ENCODE measurements around the gene SLC45A1.

DNA sequence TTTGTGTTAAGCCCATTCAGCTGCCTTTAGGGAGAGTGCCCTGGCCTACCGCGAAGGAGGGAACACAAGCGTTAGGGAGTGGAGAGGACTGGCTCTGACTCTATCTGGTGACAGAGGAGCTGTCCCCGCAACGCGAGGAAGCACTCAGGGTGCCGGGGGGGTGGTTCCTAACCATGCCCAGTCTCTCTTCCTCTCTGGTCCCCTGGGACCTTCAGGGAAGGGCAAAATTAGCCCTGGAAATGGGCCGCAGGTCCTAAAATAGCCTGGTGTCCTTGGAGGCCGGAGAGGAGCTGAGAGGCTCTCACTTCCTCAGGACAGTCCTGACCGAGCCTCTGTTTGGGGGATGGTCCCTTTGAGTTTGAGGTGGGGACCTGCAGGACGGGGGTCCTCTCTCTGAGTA lies 5.8 kb downstream of the SLC45A1 start:
- TF ChIP-seq, protein P1, sequence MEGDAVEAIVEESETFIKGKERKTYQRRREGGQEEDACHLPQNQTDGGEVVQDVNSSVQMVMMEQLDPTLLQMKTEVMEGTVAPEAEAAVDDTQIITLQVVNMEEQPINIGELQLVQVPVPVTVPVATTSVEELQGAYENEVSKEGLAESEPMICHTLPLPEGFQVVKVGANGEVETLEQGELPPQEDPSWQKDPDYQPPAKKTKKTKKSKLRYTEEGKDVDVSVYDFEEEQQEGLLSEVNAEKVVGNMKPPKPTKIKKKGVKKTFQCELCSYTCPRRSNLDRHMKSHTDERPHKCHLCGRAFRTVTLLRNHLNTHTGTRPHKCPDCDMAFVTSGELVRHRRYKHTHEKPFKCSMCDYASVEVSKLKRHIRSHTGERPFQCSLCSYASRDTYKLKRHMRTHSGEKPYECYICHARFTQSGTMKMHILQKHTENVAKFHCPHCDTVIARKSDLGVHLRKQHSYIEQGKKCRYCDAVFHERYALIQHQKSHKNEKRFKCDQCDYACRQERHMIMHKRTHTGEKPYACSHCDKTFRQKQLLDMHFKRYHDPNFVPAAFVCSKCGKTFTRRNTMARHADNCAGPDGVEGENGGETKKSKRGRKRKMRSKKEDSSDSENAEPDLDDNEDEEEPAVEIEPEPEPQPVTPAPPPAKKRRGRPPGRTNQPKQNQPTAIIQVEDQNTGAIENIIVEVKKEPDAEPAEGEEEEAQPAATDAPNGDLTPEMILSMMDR (IDR thresholded peaks at IDR 0.05 in 2 of 3, conservative IDR thresholded peaks at IDR 0.05 in 1 of 3; ENCODE audit: borderline replicate concordance in 1 of 3, insufficient read depth in 1 of 3, low read depth in 2 of 3, low read length in 2 of 3): no peak
- no peak for TF ChIP-seq EZH2 (IDR thresholded peaks at IDR 0.05)
- no peak for TF ChIP-seq ZNF274 (IDR thresholded peaks at IDR 0.05; ENCODE audit: low read depth, low read length)
- no peak for TF ChIP-seq POLR2A (IDR thresholded peaks at IDR 0.05; ENCODE audit: borderline replicate concordance, extremely low read depth, insufficient read depth, insufficient read length)
- TF ChIP-seq, protein P2, sequence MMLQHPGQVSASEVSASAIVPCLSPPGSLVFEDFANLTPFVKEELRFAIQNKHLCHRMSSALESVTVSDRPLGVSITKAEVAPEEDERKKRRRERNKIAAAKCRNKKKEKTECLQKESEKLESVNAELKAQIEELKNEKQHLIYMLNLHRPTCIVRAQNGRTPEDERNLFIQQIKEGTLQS (IDR thresholded peaks at IDR 0.05): no peak
- TF ChIP-seq FOSL1 (IDR thresholded peaks at IDR 0.05; ENCODE audit: low read depth): no peak
- no peak for TF ChIP-seq POLR2AphosphoS5 (IDR thresholded peaks at IDR 0.05; ENCODE audit: low read depth, low read length)
- TF ChIP-seq RAD21 (IDR thresholded peaks at IDR 0.05; ENCODE audit: low read depth): no peak
- TF ChIP-seq, protein P3, sequence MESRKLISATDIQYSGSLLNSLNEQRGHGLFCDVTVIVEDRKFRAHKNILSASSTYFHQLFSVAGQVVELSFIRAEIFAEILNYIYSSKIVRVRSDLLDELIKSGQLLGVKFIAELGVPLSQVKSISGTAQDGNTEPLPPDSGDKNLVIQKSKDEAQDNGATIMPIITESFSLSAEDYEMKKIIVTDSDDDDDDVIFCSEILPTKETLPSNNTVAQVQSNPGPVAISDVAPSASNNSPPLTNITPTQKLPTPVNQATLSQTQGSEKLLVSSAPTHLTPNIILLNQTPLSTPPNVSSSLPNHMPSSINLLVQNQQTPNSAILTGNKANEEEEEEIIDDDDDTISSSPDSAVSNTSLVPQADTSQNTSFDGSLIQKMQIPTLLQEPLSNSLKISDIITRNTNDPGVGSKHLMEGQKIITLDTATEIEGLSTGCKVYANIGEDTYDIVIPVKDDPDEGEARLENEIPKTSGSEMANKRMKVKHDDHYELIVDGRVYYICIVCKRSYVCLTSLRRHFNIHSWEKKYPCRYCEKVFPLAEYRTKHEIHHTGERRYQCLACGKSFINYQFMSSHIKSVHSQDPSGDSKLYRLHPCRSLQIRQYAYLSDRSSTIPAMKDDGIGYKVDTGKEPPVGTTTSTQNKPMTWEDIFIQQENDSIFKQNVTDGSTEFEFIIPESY (IDR thresholded peaks at IDR 0.05; ENCODE audit: extremely low read depth, insufficient replicate concordance, low read length): no peak
- no peak for TF ChIP-seq YY1 (IDR thresholded peaks at IDR 0.05; ENCODE audit: extremely low read depth, insufficient replicate concordance, low read depth, low read length)
- TF ChIP-seq, protein P4, sequence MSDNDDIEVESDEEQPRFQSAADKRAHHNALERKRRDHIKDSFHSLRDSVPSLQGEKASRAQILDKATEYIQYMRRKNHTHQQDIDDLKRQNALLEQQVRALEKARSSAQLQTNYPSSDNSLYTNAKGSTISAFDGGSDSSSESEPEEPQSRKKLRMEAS (IDR thresholded peaks at IDR 0.05): no peak
- no peak for TF ChIP-seq CEBPB (IDR thresholded peaks at IDR 0.05; ENCODE audit: low read depth)

Data from HCT116 (cell line).